DMS79 (cell line): ENCODE measurements around the gene TBC1D5.
"Not testable (repeated sequence)": the region's sequence is repeated elsewhere in the genome, so short reads cannot be mapped to it uniquely, and the experiment has no call there.

Source experiments
- DNase-seq: peaks from one replicate; lab custom pipeline; 2025; lab: John Stamatoyannopoulos, UW

The TBC1D5 gene

DNA sequence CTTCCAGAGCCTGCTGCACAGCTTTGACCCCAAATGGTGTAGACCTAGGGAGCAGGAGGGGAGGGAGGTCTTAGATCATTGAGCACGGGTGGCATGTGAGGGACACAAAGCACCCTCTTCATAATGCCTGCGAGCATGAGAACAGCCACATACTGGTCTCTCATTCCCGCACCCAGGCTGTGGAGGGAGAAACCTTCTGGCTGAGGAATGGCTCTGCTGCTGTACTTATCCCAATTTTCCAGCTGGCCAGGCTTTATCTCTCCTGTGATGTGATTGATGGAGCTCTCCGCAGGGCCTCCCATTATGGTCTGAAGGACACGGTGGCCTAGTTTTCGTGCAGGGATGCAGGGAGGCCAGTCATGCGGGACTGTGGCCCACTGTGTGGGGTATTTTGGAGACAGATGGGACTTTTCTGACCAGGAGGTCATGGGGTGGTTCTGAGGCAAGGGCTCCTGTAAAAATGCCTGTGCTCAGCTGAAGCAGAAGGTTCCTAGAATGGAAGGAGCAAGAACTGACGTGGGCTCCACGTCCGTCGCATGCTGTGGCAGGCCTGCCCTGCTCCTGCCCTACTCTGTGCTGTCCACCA lies 606.2 kb downstream of the TBC1D5 start:
- DNase-seq: no peak

- DNase-seq: no peak
Measured at GRCh38 chr3:17135696-17136095, 606.7 kb downstream of the TBC1D5 start.

- DNase-seq: no peak
Measured at GRCh38 chr3:17133632-17134545, 608.5 kb downstream of the TBC1D5 start.

GRCh38 chr3:17132286-17133115 lies 609.9 kb downstream of the TBC1D5 start:
- DNase-seq: no peak

GRCh38 chr3:17130956-17131355 lies 611.5 kb downstream of the TBC1D5 start:
- DNase-seq: no peak

GRCh38 chr3:17129556-17129955 lies 612.9 kb downstream of the TBC1D5 start:
- DNase-seq: no peak

DNA sequence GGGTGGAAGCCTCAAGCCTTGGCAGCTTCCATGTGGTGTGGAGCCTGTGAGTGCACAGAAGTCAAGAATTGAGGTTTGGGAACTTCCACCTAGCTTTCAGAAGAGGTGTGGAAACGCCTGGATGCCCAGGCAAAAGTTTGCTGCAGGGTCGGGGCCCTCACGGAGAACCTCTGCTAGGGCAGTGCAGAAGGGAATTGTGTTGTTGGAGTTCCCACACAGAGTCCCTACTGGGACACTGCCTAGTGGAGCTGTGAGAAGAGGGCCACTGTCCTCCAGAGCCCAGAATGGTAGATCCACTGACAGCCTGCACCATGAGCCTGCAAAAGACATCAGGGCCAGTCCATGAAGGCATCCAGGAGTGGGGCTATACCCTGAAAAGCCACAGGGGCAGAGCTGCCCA lies 613.8 kb downstream of the TBC1D5 start:
- not testable (repeated sequence) for DNase-seq

GRCh38 chr3:17125738-17126442 lies 616.5 kb downstream of the TBC1D5 start:
- no peak for DNase-seq

DNA sequence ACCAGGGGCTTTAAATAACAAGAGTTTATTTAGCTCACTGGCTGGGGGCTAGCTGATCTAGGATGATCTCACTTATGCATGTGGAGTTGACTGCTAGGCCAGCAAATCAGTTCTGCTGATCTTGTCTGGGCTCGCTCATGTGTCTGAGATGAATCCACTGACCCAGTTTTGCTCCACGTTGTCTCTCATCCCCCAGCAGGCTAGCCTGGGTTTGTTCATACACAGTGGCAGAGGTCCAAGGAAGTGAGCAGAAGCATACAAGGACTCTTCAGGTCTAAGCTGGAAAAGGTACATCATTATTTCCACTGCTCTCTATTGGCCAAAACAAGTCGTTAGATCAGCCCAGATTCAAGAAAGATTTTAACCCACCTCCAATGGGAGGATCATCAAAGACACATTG lies 619.7 kb downstream of the TBC1D5 start:
- DNase-seq: no peak

- DNase-seq: no peak
Measured at GRCh38 chr3:17121336-17121735, 621.1 kb downstream of the TBC1D5 start.

GRCh38 chr3:17120115-17120514 lies 622.3 kb downstream of the TBC1D5 start:
- no peak for DNase-seq

- no peak for DNase-seq
Measured at GRCh38 chr3:17119201-17120072, 623.0 kb downstream of the TBC1D5 start.

DNA sequence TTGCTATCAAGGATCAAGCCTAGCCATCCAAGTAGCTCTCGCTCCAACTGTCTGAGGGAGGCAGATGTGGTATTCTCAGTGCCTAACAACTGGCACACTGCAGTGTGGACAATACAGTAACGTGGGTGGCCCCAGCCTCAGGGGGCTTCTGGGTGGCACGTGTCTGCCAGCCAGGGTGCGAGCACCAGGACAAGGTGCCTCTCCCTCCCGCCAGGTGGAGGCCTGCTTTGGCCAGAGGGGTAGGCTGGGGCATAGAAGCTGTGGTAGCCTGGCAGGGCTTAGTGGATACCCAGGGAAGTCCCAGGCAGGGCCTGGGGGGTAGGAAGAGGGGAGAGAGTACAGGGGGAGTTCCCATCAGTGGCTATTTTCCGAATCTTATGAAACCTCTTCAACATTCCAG lies 623.7 kb downstream of the TBC1D5 start:
- no peak for DNase-seq

DNA sequence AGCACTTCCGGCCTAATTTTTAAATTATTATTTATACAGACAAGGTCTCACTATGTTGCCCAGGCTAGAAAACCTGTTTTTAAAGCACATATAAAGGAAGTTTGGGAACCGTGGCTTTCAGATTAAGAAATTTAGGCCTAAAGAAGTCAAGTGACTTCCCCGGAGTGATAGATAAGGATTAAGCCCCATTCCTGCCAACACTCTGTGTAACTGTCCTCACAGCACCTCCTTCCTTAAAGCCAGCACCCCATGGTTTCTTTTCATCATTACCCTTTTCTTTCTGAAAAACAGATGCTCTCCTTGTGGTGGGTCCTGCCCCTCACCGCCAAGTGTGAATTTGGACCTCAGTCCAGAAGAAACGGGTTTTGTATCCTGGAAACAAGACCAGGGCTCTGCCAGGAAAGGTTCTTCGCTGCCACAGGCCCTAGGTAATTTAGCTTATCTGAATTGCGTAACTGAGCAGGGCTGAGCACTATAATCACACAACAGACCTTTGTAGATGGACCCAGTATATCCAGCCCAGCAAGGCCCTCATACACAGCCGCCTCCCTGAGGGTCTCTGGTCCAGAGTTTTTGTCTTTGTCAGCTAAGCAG lies 626.3 kb downstream of the TBC1D5 start:
- DNase-seq: no peak

- DNase-seq: no peak
Measured at GRCh38 chr3:17115186-17115585, 627.2 kb downstream of the TBC1D5 start.

DNA sequence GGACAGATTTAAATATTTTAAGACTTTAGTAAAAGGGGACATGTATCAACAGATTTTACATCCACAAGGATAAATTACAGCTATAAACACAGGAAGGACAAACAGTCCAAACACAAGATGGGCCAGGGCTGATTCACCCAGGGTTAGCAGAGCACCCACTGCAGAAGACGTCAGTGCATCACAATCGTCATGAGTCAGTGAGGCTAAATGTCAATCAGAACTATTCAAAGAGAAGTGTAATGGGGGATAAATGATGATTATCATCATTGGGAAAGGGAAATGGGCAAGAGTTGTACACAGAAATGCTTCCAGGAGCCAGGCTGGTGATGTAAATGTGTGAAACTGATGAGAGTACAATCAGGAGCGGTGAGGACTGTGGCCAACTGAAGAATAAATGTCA lies 630.8 kb downstream of the TBC1D5 start:
- no peak for DNase-seq

GRCh38 chr3:17110660-17111396 lies 631.6 kb downstream of the TBC1D5 start:
- no peak for DNase-seq
